Endothelial cell of umbilical vein (primary cell): Measurements from ENCODE around the gene ANHX. TPM values are rescaled to one million over a fixed set of nuclear protein-coding genes. Genes with fewer than 3 reads are reported as not detected.

ENCODE experiments used
- BruUV-seq: library from RNA; stranded (reverse); fragments of 400-500 nt; replicated peaks from 2 replicates; lab custom pipeline; 2021; lab: Mats Ljungman, UMichigan
- CTCF ChIA-PET: fragments of 300-600, 350-600 bp; sonication (Branson Sonifier 250); formaldehyde crosslinking; loops from one replicate; lab custom pipeline; 2021; ENCODE audit warnings: antibody characterized with exemption, inconsistent platforms; lab: Charles Lee
- POLR2A ChIA-PET: fragments of 300-600, 350-600 bp; sonication (Branson Sonifier 250); formaldehyde crosslinking; loops from one replicate; lab custom pipeline; 2021; ENCODE audit warnings: antibody characterized with exemption, inconsistent platforms; lab: Charles Lee
- DNase-seq: peaks from one replicate; pipeline ENCODE4 v3.0.0-alpha.2; 2011; ENCODE audit warnings: low read depth, low spot score
- FAIRE-seq: peaks from 2 replicates; lab custom pipeline; 2011; peaks lifted over from hg19 to GRCh38; lab: Jason Lieb, UNC
- H2AFZ ChIP-seq: 2 replicates; pipeline ENCODE4 v1.6.0; 2012; ENCODE audit warnings: low read depth, low read length, control low read depth, inconsistent platforms
- H3K27ac ChIP-seq: 2 replicates; pipeline ENCODE4 v1.5.1; 2011; ENCODE audit warnings: low read depth, mild to moderate bottlenecking, control low read depth, low read length, moderate library complexity; ENCODE audit not compliant: insufficient read depth
- H3K27me3 ChIP-seq, 2 experiments: 2 replicates each; pipeline versions ENCODE4 v1.6.0 to v1.6.1; 2011; ENCODE audit warnings: low read length in 2 of 2, mixed read lengths in 1 of 2; ENCODE audit not compliant: control insufficient read depth in 2 of 2, insufficient read depth in 2 of 2
- H3K36me3 ChIP-seq, 2 experiments: 2 replicates in 1 of 2; 3 replicates in 1 of 2; pipeline ENCODE4 v1.5.1; 2011; ENCODE audit warnings: low read length in 2 of 2, mild to moderate bottlenecking in 1 of 2, moderate library complexity in 1 of 2; ENCODE audit not compliant: control insufficient read depth in 2 of 2, insufficient read depth in 2 of 2; ENCODE audit errors: extremely low read depth in 1 of 2
- H3K4me1 ChIP-seq: 3 replicates; pipeline ENCODE4 v1.5.1; 2011; ENCODE audit warnings: mild to moderate bottlenecking, low read length; ENCODE audit not compliant: control insufficient read depth, insufficient read depth; ENCODE audit errors: extremely low read depth
- H3K4me2 ChIP-seq: 2 replicates; pipeline ENCODE4 v1.6.1; 2011; ENCODE audit warnings: low read length, control low read depth, mixed read lengths; ENCODE audit not compliant: insufficient read depth
- H3K4me3 ChIP-seq, 3 experiments: fragments of 200-600 bp in 1 of 3; sonication (generic), shearing (Covaris generic) in 1 of 3; replicated peaks in 1 of 3; 2 replicates each; pipeline ENCODE4 v1.5.1; 2011 to 2016; ENCODE audit warnings: control low read depth in 3 of 3, low read length in 3 of 3, mild to moderate bottlenecking in 2 of 3, inconsistent platforms in 1 of 3, low read depth in 1 of 3, moderate library complexity in 1 of 3; ENCODE audit not compliant: insufficient read depth in 1 of 3
- H3K79me2 ChIP-seq: 2 replicates; pipeline ENCODE4 v1.6.0; 2012; ENCODE audit warnings: low read length, inconsistent platforms; ENCODE audit not compliant: control insufficient read depth, insufficient read depth
- H3K9ac ChIP-seq: replicated peaks from 2 replicates; pipeline ENCODE3; 2011; ENCODE audit warnings: low read length, control low read depth; ENCODE audit not compliant: insufficient read depth; ENCODE audit errors: extremely low read depth
- H3K9me1 ChIP-seq: replicated peaks from 3 replicates; pipeline ENCODE4 v1.6.0; 2011; ENCODE audit warnings: mild to moderate bottlenecking, low read length; ENCODE audit not compliant: control insufficient read depth, insufficient read depth; ENCODE audit errors: extremely low read depth
- H3K9me3 ChIP-seq: replicated peaks from 2 replicates; pipeline ENCODE4 v1.5.1; 2012; ENCODE audit warnings: low read length, inconsistent platforms; ENCODE audit not compliant: control insufficient read depth, insufficient read depth
- H4K20me1 ChIP-seq: replicated peaks from 2 replicates; pipeline ENCODE3; 2011; ENCODE audit warnings: mild to moderate bottlenecking, low read length; ENCODE audit not compliant: control insufficient read depth, insufficient read depth; ENCODE audit errors: extremely low read depth
- CTCF ChIP-seq, 2 donors: IDR thresholded peaks; 1 replicate in 1 of 2; 2 replicates in 1 of 2; pipeline ENCODE4 v1.5.1; 2011; ENCODE audit warnings: low read length in 2 of 2, mild to moderate bottlenecking in 2 of 2, moderate library complexity in 2 of 2, control low read depth in 1 of 2, inconsistent platforms in 1 of 2, low read depth in 1 of 2; ENCODE audit not compliant: insufficient read depth in 1 of 2; ENCODE audit errors: extremely low read depth in 1 of 2
- EZH2 ChIP-seq: IDR thresholded peaks from 2 replicates; pipeline ENCODE4 v1.6.1; 2012; ENCODE audit warnings: borderline replicate concordance, low read depth, mild to moderate bottlenecking, moderate library complexity, low read length, inconsistent platforms; ENCODE audit not compliant: severe bottlenecking
- FOS ChIP-seq: IDR thresholded peaks from 2 replicates; pipeline ENCODE4 v1.6.1; 2011; ENCODE audit warnings: mild to moderate bottlenecking, low read length, moderate library complexity, borderline replicate concordance; ENCODE audit not compliant: insufficient read depth
- GATA2 ChIP-seq: IDR thresholded peaks from 2 replicates; pipeline ENCODE4 v1.7.0; 2011; ENCODE audit warnings: low read depth, mild to moderate bottlenecking, moderate library complexity, mixed read lengths, low read length; ENCODE audit not compliant: insufficient read length, insufficient read depth
- JUN ChIP-seq: IDR thresholded peaks from 2 replicates; pipeline ENCODE4 v1.6.1; 2011; ENCODE audit warnings: borderline replicate concordance, low read depth; ENCODE audit not compliant: insufficient read length, insufficient read depth
- MAX ChIP-seq: IDR thresholded peaks from 2 replicates; pipeline ENCODE4 v1.6.1; 2011; ENCODE audit not compliant: insufficient read depth, insufficient read length
- MYC ChIP-seq: IDR thresholded peaks from one replicate; pipeline ENCODE4 v1.6.1; 2011; ENCODE audit warnings: mild to moderate bottlenecking, low read depth, low read length
- POLR2A ChIP-seq: IDR thresholded peaks from 2 replicates; pipeline ENCODE4 v1.6.1; 2012; ENCODE audit warnings: low read depth, mild to moderate bottlenecking, control low read depth, low read length
- POLR2AphosphoS5 ChIP-seq: IDR thresholded peaks from 2 replicates; pipeline ENCODE4 v1.6.1; 2012; ENCODE audit warnings: low read depth, mild to moderate bottlenecking, control low read depth, low read length, moderate library complexity; ENCODE audit not compliant: insufficient read depth
- dilution Hi-C: fragments of 300-500 bp; cut with MboI; formaldehyde crosslinking; loops from one replicate; pipeline ENCODE4 v1.15.0; 2019; ENCODE audit warnings: low sequenced_read_pairs; ENCODE audit not compliant: extremely low pct_ligation_motif_present
- intact Hi-C: fragments of 100-400 bp; cut with micrococcal nuclease; formaldehyde crosslinking; loops from one replicate; pipeline ENCODE4 v1.10.0; 2022
- polyA plus RNA-seq, 4 experiments: library from polyadenylated mRNA; depleted of rRNA in 3 of 4; stranded (reverse) in 3 of 4; unstranded in 1 of 4; fragments of >200 nt; gene quantifications; 2 replicates each; pipeline versions ENCODE4 v1.2.1 to v1.2.3, GENCODE V29; 2011 to 2012; ENCODE audit warnings: missing spikeins in 1 of 4
- total RNA-seq: library from RNA; stranded (reverse); gene quantifications from 2 replicates; pipeline ENCODE4 v1.2.3, GENCODE V29; 2021

The ANHX gene
- total and polyA plus RNA-seq, 2 donors (not counting 3 experiments of a cell fraction or from before 2014, with no cell fraction given) = not detected

- no peaks in the 10 kb centered on the region for H3K4me1 ChIP-seq
- no TSS peak for BruUV-seq
- no peak for TF ChIP-seq EZH2
- TF ChIP-seq CTCF (IDR thresholded peaks at IDR 0.05; ENCODE audit: extremely low read depth in 1 of 2, insufficient read depth in 1 of 2, low read depth in 1 of 2, low read length in 2 of 2) = no peak
- TF ChIP-seq MYC = no peak
- no peak for TF ChIP-seq POLR2AphosphoS5
- TF ChIP-seq FOS = no peak
- no peak for TF ChIP-seq JUN
- no peak for TF ChIP-seq MAX
- no peak for TF ChIP-seq POLR2A
- no peak for TF ChIP-seq GATA2
- ChIA-PET POLR2A (no interaction called here), CTCF (no interaction called here)
- dilution Hi-C loops (no loop called here), intact Hi-C loops (no loop called here)
- H3K9me1 ChIP-seq = no peaks in the 10 kb centered on the region
- H2AFZ ChIP-seq = no peak overlapping the region
- H3K9ac ChIP-seq = no peak overlapping the region
- H3K79me2 ChIP-seq = no peaks in the 10 kb centered on the region
- DNase-seq (no peak), FAIRE-seq (no peak)
- H3K4me3 ChIP-seq = no peak overlapping the region
- H3K27ac ChIP-seq = no peak overlapping the region
- H3K9me3 ChIP-seq = no peaks in the 10 kb centered on the region
- H3K4me2 ChIP-seq = no peak overlapping the region
- no peaks in the 10 kb centered on the region for H3K27me3 ChIP-seq
- H3K36me3 ChIP-seq = no peaks in the 10 kb centered on the region
- no peaks in the 10 kb centered on the region for H4K20me1 ChIP-seq
Observed at GRCh38 chr12:133217219-133217618, 18.5 kb downstream of the ANHX start.
